ENCODE measurements around the gene TNFRSF21.
"Not testable (repeated sequence)": the region's sequence is repeated elsewhere in the genome, so short reads cannot be mapped to it uniquely, and the experiment has no call there.

- not testable (repeated sequence) for TF ChIP-seq CTCF, POLR2A (IDR thresholded peaks at IDR 0.05)
Measured at GRCh38 chr6:47328606-47329005, 18.9 kb upstream of the TNFRSF21 start.

All from lower leg skin (tissue), 3 donors.